HepG2 (cell line): Measurements from ENCODE around the gene C11orf71. TPM values are rescaled to one million over a fixed set of nuclear protein-coding genes. Genes with fewer than 3 reads are reported as not detected.
A peak's percentile ranks its signal among the peaks of the same experiment; 100 is the strongest.

Experiments
- ADNP ChIP-seq: sonication (generic); formaldehyde crosslinking; IDR thresholded peaks from 2 replicates; pipeline ENCODE4 v1.4.0; 2020; ENCODE audit warnings: missing genetic modification reagents
- ATF3 ChIP-seq: sonication (generic); formaldehyde crosslinking; IDR thresholded peaks from 2 replicates; pipeline ENCODE4 v1.4.0; 2020; ENCODE audit warnings: missing genetic modification reagents
- ATF7 ChIP-seq, 2 experiments: fragments of 450-650 bp in 1 of 2; sonication (generic) in 1 of 2; formaldehyde crosslinking in 1 of 2; IDR thresholded peaks; 2 replicates each; pipeline versions ENCODE4 v1.4.0 to v1.6.1; 2016 to 2020; ENCODE audit warnings: antibody characterized with exemption in 1 of 2, mild to moderate bottlenecking in 1 of 2, missing genetic modification reagents in 1 of 2
- ATF7-NPFF ChIP-seq: sonication (generic); formaldehyde crosslinking; IDR thresholded peaks from 2 replicates; pipeline ENCODE4 v1.8.1; 2023; ENCODE audit warnings: mild to moderate bottlenecking, low read depth, missing genetic modification reagents, moderate library complexity
- MED1 ChIP-seq: sonication (generic); formaldehyde crosslinking; IDR thresholded peaks from 2 replicates; pipeline ENCODE4 v1.4.0; 2020; ENCODE audit warnings: missing genetic modification reagents
- PHF8 ChIP-seq: sonication (generic); formaldehyde crosslinking; IDR thresholded peaks from 2 replicates; pipeline ENCODE4 v1.5.0; 2020; ENCODE audit warnings: missing genetic modification reagents
- PRPF4 ChIP-seq: fragments of 200-400 bp; formaldehyde crosslinking; IDR thresholded peaks from 2 replicates; pipeline ENCODE4 v1.6.1; 2016; ENCODE audit warnings: low read length, low read depth; ENCODE audit not compliant: poor library complexity, severe bottlenecking
- PTBP1 ChIP-seq: fragments of 200-400 bp; formaldehyde crosslinking; IDR thresholded peaks from 2 replicates; pipeline ENCODE4 v1.6.1; 2018; ENCODE audit warnings: low read length, low read depth; ENCODE audit not compliant: poor library complexity, severe bottlenecking
- REPIN1 ChIP-seq: sonication (generic); formaldehyde crosslinking; IDR thresholded peaks from 2 replicates; pipeline ENCODE4 v1.8.0; 2022; ENCODE audit warnings: missing genetic modification reagents, low read depth, mild to moderate bottlenecking, borderline replicate concordance
- SSRP1 ChIP-seq: IDR thresholded peaks from 2 replicates; pipeline ENCODE4 v1.6.1; 2016; ENCODE audit warnings: control low read depth
- TCF7L2 ChIP-seq: IDR thresholded peaks from 2 replicates; pipeline ENCODE4 v1.6.1; 2011; ENCODE audit warnings: mild to moderate bottlenecking, low read depth, low read length, moderate library complexity
- U2AF1 ChIP-seq: fragments of 200-400 bp; formaldehyde crosslinking; optimal IDR thresholded peaks from 2 replicates; pipeline ENCODE3; 2017; ENCODE audit warnings: mild to moderate bottlenecking, low read depth, low read length
- YEATS4 ChIP-seq: sonication (generic); formaldehyde crosslinking; IDR thresholded peaks from 2 replicates; pipeline ENCODE4 v1.4.0; 2020; ENCODE audit warnings: missing genetic modification reagents, borderline replicate concordance
- ZBTB38 ChIP-seq: sonication (generic); formaldehyde crosslinking; IDR thresholded peaks from 2 replicates; pipeline ENCODE4 v1.5.1; 2020; ENCODE audit warnings: mild to moderate bottlenecking, missing genetic modification reagents
- ZBTB42 ChIP-seq: sonication (generic); formaldehyde crosslinking; IDR thresholded peaks from 2 replicates; pipeline ENCODE4 v1.5.0; 2020; ENCODE audit warnings: mild to moderate bottlenecking, missing genetic modification reagents
- ZBTB7B ChIP-seq: sonication (generic); formaldehyde crosslinking; IDR thresholded peaks from 2 replicates; pipeline ENCODE4 v1.4.0; 2020; ENCODE audit warnings: missing genetic modification reagents
- ZFP36 ChIP-seq: fragments of 150-350 bp; IDR thresholded peaks from 2 replicates; pipeline ENCODE4 v1.6.1; 2018; ENCODE audit warnings: borderline replicate concordance, low read length, low read depth; ENCODE audit not compliant: partially characterized antibody
- ZFP62 ChIP-seq: sonication (generic); formaldehyde crosslinking; IDR thresholded peaks from 2 replicates; pipeline ENCODE4 v1.4.0; 2020; ENCODE audit warnings: missing genetic modification reagents
- ZKSCAN5 ChIP-seq: sonication (generic); formaldehyde crosslinking; IDR thresholded peaks from 2 replicates; pipeline ENCODE4 v1.5.1; 2020; ENCODE audit warnings: mild to moderate bottlenecking, missing genetic modification reagents
- ZNF232 ChIP-seq: sonication (generic); formaldehyde crosslinking; IDR thresholded peaks from 2 replicates; pipeline ENCODE4 v1.4.0; 2020; ENCODE audit warnings: missing genetic modification reagents, borderline replicate concordance
- ZNF644 ChIP-seq: IDR thresholded peaks from 2 replicates; pipeline ENCODE4 v1.6.1; 2016; ENCODE audit warnings: low read depth
- ZNF766 ChIP-seq: sonication (generic); formaldehyde crosslinking; IDR thresholded peaks from 2 replicates; pipeline ENCODE4 v1.5.0; 2020; ENCODE audit warnings: missing genetic modification reagents, borderline replicate concordance
- ZNF768 ChIP-seq: sonication (generic); formaldehyde crosslinking; IDR thresholded peaks from 2 replicates; pipeline ENCODE4 v1.4.0; 2020; ENCODE audit warnings: missing genetic modification reagents
- polyA plus RNA-seq, 8 experiments: library from polyadenylated mRNA; depleted of rRNA in 3 of 8; stranded (reverse) in 7 of 8; unstranded in 1 of 8; fragments of >200 nt; fragmentation: Illumina TruSeq in 4 of 8; extraction: Trizol in 4 of 8; gene quantifications; 2 replicates each; pipeline versions ENCODE4 v1.2.1 to v1.2.3, GENCODE V29; 2011 to 2016; ENCODE audit warnings: low read depth in 4 of 8, missing spikeins in 1 of 8, mixed read lengths in 1 of 8; ENCODE audit not compliant: insufficient read depth in 1 of 8
- total RNA-seq, 5 experiments: library from RNA; depleted of rRNA; stranded (reverse); fragments of >200 nt; fragmentation: Illumina TruSeq; extraction: Trizol; gene quantifications; 2 replicates each; pipeline ENCODE4 v1.2.3, GENCODE V29; 2016; ENCODE audit warnings: low read depth in 1 of 5
- TF ChIP-seq, protein P1 (sequence below): sonication (generic); formaldehyde crosslinking; IDR thresholded peaks from 2 replicates; pipeline ENCODE4 v1.4.0; 2020; ENCODE audit warnings: missing genetic modification reagents
- TF ChIP-seq, protein P2 (sequence below): sonication (generic); formaldehyde crosslinking; IDR thresholded peaks from 2 replicates; pipeline ENCODE4 v1.8.1; 2023; ENCODE audit warnings: missing genetic modification reagents, inconsistent platforms, borderline replicate concordance
- TF ChIP-seq, protein P3 (sequence below): sonication (generic); formaldehyde crosslinking; IDR thresholded peaks from 2 replicates; pipeline ENCODE4 v1.8.1; 2023; ENCODE audit warnings: mild to moderate bottlenecking, missing genetic modification reagents

C11orf71 gene
- total and polyA plus RNA-seq, 2 of the 13 experiments (the other 11 are each of a cell fraction or from before 2014, with no cell fraction given): 7.1 to 7.8 TPM

GRCh38 chr11:114400216-114400914 is at the start of gene C11orf71, which contains the start of gene RBM7 (continued):
- no peak for TF ChIP-seq ATF7 (IDR thresholded peaks at IDR 0.05)
- peak; percentile 50; the same call in 1 of the 2 replicates for TF ChIP-seq ATF7 (CRISPR knock-in tag; IDR thresholded peaks at IDR 0.05)
- TF ChIP-seq, protein P1, sequence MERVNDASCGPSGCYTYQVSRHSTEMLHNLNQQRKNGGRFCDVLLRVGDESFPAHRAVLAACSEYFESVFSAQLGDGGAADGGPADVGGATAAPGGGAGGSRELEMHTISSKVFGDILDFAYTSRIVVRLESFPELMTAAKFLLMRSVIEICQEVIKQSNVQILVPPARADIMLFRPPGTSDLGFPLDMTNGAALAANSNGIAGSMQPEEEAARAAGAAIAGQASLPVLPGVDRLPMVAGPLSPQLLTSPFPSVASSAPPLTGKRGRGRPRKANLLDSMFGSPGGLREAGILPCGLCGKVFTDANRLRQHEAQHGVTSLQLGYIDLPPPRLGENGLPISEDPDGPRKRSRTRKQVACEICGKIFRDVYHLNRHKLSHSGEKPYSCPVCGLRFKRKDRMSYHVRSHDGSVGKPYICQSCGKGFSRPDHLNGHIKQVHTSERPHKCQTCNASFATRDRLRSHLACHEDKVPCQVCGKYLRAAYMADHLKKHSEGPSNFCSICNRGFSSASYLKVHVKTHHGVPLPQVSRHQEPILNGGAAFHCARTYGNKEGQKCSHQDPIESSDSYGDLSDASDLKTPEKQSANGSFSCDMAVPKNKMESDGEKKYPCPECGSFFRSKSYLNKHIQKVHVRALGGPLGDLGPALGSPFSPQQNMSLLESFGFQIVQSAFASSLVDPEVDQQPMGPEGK (CRISPR knock-in tag): peak; percentile 99
- no peak for TF ChIP-seq ZNF644 (CRISPR knock-in tag)
- 0 out of 2 replicates have a peak, but pooled peaks have one; percentile 84 for TF ChIP-seq ZNF766 (CRISPR knock-in tag)
- 0 out of 2 replicates have a peak, but pooled peaks have one; percentile 60 for TF ChIP-seq ZKSCAN5 (CRISPR knock-in tag)
- TF ChIP-seq, protein P2, sequence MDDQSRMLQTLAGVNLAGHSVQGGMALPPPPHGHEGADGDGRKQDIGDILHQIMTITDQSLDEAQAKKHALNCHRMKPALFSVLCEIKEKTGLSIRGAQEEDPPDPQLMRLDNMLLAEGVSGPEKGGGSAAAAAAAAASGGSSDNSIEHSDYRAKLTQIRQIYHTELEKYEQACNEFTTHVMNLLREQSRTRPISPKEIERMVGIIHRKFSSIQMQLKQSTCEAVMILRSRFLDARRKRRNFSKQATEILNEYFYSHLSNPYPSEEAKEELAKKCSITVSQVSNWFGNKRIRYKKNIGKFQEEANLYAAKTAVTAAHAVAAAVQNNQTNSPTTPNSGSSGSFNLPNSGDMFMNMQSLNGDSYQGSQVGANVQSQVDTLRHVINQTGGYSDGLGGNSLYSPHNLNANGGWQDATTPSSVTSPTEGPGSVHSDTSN (CRISPR knock-in tag): no peak
- TF ChIP-seq ZNF768 (CRISPR knock-in tag): no peak; the same call in 1 of the 2 replicates
- no peak for TF ChIP-seq TCF7L2
- peak; percentile 98 for TF ChIP-seq YEATS4 (CRISPR knock-in tag)
- TF ChIP-seq, protein P3, sequence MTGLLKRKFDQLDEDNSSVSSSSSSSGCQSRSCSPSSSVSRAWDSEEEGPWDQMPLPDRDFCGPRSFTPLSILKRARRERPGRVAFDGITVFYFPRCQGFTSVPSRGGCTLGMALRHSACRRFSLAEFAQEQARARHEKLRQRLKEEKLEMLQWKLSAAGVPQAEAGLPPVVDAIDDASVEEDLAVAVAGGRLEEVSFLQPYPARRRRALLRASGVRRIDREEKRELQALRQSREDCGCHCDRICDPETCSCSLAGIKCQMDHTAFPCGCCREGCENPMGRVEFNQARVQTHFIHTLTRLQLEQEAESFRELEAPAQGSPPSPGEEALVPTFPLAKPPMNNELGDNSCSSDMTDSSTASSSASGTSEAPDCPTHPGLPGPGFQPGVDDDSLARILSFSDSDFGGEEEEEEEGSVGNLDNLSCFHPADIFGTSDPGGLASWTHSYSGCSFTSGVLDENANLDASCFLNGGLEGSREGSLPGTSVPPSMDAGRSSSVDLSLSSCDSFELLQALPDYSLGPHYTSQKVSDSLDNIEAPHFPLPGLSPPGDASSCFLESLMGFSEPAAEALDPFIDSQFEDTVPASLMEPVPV (CRISPR knock-in tag): no peak; the same call in 1 of the 2 replicates
- TF ChIP-seq U2AF1: peak; percentile 47
- TF ChIP-seq PRPF4: no peak
- no peak for TF ChIP-seq ADNP (CRISPR knock-in tag)
- peak; percentile 63; the same call in 1 of the 2 replicates for TF ChIP-seq ZBTB38
- no peak for TF ChIP-seq ZFP62 (CRISPR knock-in tag)
- peak; percentile 77; the same call in 1 of the 2 replicates for TF ChIP-seq SSRP1 (CRISPR knock-in tag)
- peak; percentile 55; the same call in 1 of the 2 replicates for TF ChIP-seq ZBTB7B (CRISPR knock-in tag)
- TF ChIP-seq REPIN1 (CRISPR knock-in tag): peak; percentile 88
- no peak for TF ChIP-seq PTBP1
- TF ChIP-seq ZBTB42: peak; percentile 87; the same call in 1 of the 2 replicates
- TF ChIP-seq PHF8 (CRISPR knock-in tag): peak; percentile 94
- peak; percentile 82 for TF ChIP-seq ATF3 (CRISPR knock-in tag)
- peak; percentile 68 for TF ChIP-seq MED1 (CRISPR knock-in tag)
- TF ChIP-seq ATF7-NPFF (CRISPR knock-in tag): peak; percentile 74
- no peak for TF ChIP-seq ZFP36
- TF ChIP-seq ZNF232 (CRISPR knock-in tag): peak; percentile 95
